H1 (cell line): ENCODE data around the gene BIRC2. TPM values are rescaled to one million over a fixed set of nuclear protein-coding genes. Genes with fewer than 3 reads are reported as not detected.

ENCODE experiments used
- CHD7 ChIP-seq: fragments of 300-600 bp; sonication (generic); IDR thresholded peaks from 2 replicates; pipeline ENCODE4 v1.7.1; 2012; ENCODE audit warnings: low read length, moderate library complexity, mild to moderate bottlenecking, inconsistent platforms; ENCODE audit not compliant: insufficient replicate concordance
- FOSL1 ChIP-seq: IDR thresholded peaks from 2 replicates; pipeline ENCODE4 v1.6.1; 2011; ENCODE audit warnings: mild to moderate bottlenecking, low read depth, low read length, moderate library complexity; ENCODE audit not compliant: insufficient read depth
- KDM1A ChIP-seq: fragments of 200-600, 300-600 bp; sonication (generic); IDR thresholded peaks from 2 replicates; pipeline ENCODE4 v1.7.1; 2016; ENCODE audit warnings: mild to moderate bottlenecking, low read length, borderline replicate concordance
- NANOG ChIP-seq: IDR thresholded peaks from 2 replicates; pipeline ENCODE4 v1.6.1; 2011; ENCODE audit warnings: low read length, low read depth, mild to moderate bottlenecking, inconsistent platforms; ENCODE audit not compliant: insufficient read depth, poor library complexity, severe bottlenecking
- NRF1 ChIP-seq: IDR thresholded peaks from 2 replicates; pipeline ENCODE4 v1.6.1; 2011; ENCODE audit warnings: mild to moderate bottlenecking, low read depth, low read length, improper control_type of control experiment
- polyA plus RNA-seq, 7 experiments: library from polyadenylated mRNA; depleted of rRNA in 3 of 7; stranded (reverse) in 5 of 7; unstranded in 2 of 7; fragments of >200 nt in 5 of 7; fragments of 200-250 nt in 2 of 7; gene quantifications; 1 replicate in 5 of 7; 2 replicates in 1 of 7; 4 replicates in 1 of 7; pipeline versions ENCODE4 v1.2.1 to v1.2.3, GENCODE V29; 2011 to 2013; ENCODE audit warnings: missing spikeins in 2 of 7, mixed read lengths in 2 of 7
- total RNA-seq: library from RNA; stranded (reverse); fragmentation: NEBNext Ultra II Directional; extraction: Animal tissue kit (Norgen Biotek cat#: 25700); gene quantifications from 2 replicates; pipeline ENCODE4 v1.2.1, GENCODE V29; 2021

BIRC2 gene
- total and polyA plus RNA-seq, 2 of the 8 experiments (the other 6 are each of a cell fraction or from before 2014, with no cell fraction given): 18.4 to 24.7 TPM

GRCh38 chr11:102318469-102318868 lies 28.5 kb upstream of the BIRC2 start (continued):
- TF ChIP-seq CHD7: no peak
- no peak for TF ChIP-seq FOSL1
- no peak for TF ChIP-seq NRF1
- no peak for TF ChIP-seq KDM1A
- no peak for TF ChIP-seq NANOG
